HEK293 (cell line): ENCODE measurements around the gene SHISAL1.
A peak's percentile ranks its signal among the peaks of the same experiment; 100 is the strongest.

ENCODE experiments used
- CTCF ChIA-PET: fragments of 350-600 bp; formaldehyde crosslinking; extraction: SDS; loops from one replicate; lab custom pipeline; 2021; ENCODE audit warnings: antibody characterized with exemption; lab: Yijun Ruan, JAX
- POLR2A ChIA-PET: fragments of 300-600 bp; formaldehyde crosslinking; extraction: SDS; loops from one replicate; lab custom pipeline; 2020; ENCODE audit warnings: antibody characterized with exemption, inconsistent platforms; lab: Yijun Ruan, JAX
- H3K27ac ChIP-seq: fragments of 200-500 bp; sonication (Bioruptor generic); 2 replicates; pipeline ENCODE4 v1.5.1; 2014; ENCODE audit warnings: low read depth, low read length, control low read depth, inconsistent platforms; ENCODE audit errors: extremely low read depth
- H3K36me3 ChIP-seq, 2 experiments: fragments of 200-500 bp in 1 of 2; sonication (Bioruptor generic) in 1 of 2; 1 replicate in 1 of 2; 2 replicates in 1 of 2; pipeline ENCODE4 v1.5.1; 2014 to 2017; ENCODE audit warnings: inconsistent platforms in 2 of 2, low read length in 2 of 2; ENCODE audit not compliant: control insufficient read depth in 2 of 2, insufficient read depth in 1 of 2
- H3K4me1 ChIP-seq: fragments of 200-500 bp; sonication (Bioruptor generic); 2 replicates; pipeline ENCODE4 v1.5.1; 2014; ENCODE audit warnings: mild to moderate bottlenecking, low read length, inconsistent platforms; ENCODE audit not compliant: control insufficient read depth, insufficient read depth
- H3K4me3 ChIP-seq: 2 replicates; pipeline ENCODE4 v1.5.1; 2011; ENCODE audit warnings: low read depth, mild to moderate bottlenecking, control low read depth, low read length, moderate library complexity
- H3K9me3 ChIP-seq: fragments of 200-500 bp; sonication (Bioruptor generic); 2 replicates; pipeline ENCODE4 v1.5.1; 2014; ENCODE audit warnings: low read depth, low read length, inconsistent platforms; ENCODE audit not compliant: control insufficient read depth, insufficient read depth
- KLF8 ChIP-seq: fragments of 450-650 bp; formaldehyde crosslinking; IDR thresholded peaks from 2 replicates; pipeline ENCODE4 v1.5.1; 2016; ENCODE audit warnings: missing biosample characterization, missing genetic modification characterization
- SETDB1 ChIP-seq: IDR thresholded peaks from one replicate; pipeline ENCODE4 v1.6.1; 2017; ENCODE audit warnings: mild to moderate bottlenecking, low read length, moderate library complexity, mixed read lengths; ENCODE audit not compliant: insufficient read length
- ZBTB17 ChIP-seq: fragments of 450-650 bp; formaldehyde crosslinking; IDR thresholded peaks from 2 replicates; pipeline ENCODE4 v1.5.1; 2016; ENCODE audit warnings: missing biosample characterization, missing genetic modification characterization
- ZNF114 ChIP-seq: fragments of 450-650 bp; formaldehyde crosslinking; IDR thresholded peaks from 2 replicates; pipeline ENCODE4 v1.5.0; 2017; ENCODE audit warnings: missing biosample characterization, missing genetic modification characterization
- ZNF24 ChIP-seq: fragments of 450-650 bp; formaldehyde crosslinking; IDR thresholded peaks from 2 replicates; pipeline ENCODE4 v1.5.1; 2016; ENCODE audit warnings: missing biosample characterization, missing genetic modification characterization
- ZNF350 ChIP-seq: fragments of 450-650 bp; formaldehyde crosslinking; IDR thresholded peaks from 2 replicates; pipeline ENCODE4 v1.5.0; 2017; ENCODE audit warnings: missing biosample characterization, mild to moderate bottlenecking, missing genetic modification characterization
- ZNF423 ChIP-seq: fragments of 450-650 bp; formaldehyde crosslinking; IDR thresholded peaks from 2 replicates; pipeline ENCODE4 v1.5.1; 2016; ENCODE audit warnings: missing biosample characterization, missing genetic modification characterization
- ZNF426 ChIP-seq: fragments of 450-650 bp; formaldehyde crosslinking; IDR thresholded peaks from 2 replicates; pipeline ENCODE4 v1.5.1; 2017; ENCODE audit warnings: missing biosample characterization, missing genetic modification characterization, mild to moderate bottlenecking, inconsistent platforms, moderate library complexity
- ZNF585B ChIP-seq: fragments of 450-650 bp; formaldehyde crosslinking; IDR thresholded peaks from 2 replicates; pipeline ENCODE4 v1.5.1; 2016; ENCODE audit warnings: missing biosample characterization, missing genetic modification characterization
- ZNF623 ChIP-seq: fragments of 450-650 bp; formaldehyde crosslinking; IDR thresholded peaks from 2 replicates; pipeline ENCODE4 v1.5.1; 2016; ENCODE audit warnings: missing biosample characterization, missing genetic modification characterization
- ZNF768 ChIP-seq: fragments of 450-650 bp; formaldehyde crosslinking; IDR thresholded peaks from 2 replicates; pipeline ENCODE4 v1.5.1; 2018; ENCODE audit warnings: missing biosample characterization, mild to moderate bottlenecking, missing genetic modification characterization
- ZNF792 ChIP-seq: fragments of 450-650 bp; formaldehyde crosslinking; IDR thresholded peaks from 2 replicates; pipeline ENCODE4 v1.5.1; 2016; ENCODE audit warnings: missing biosample characterization, missing genetic modification characterization
- TF ChIP-seq, protein P1 (sequence below): fragments of 450-650 bp; formaldehyde crosslinking; IDR thresholded peaks from 2 replicates; pipeline ENCODE4 v1.5.1; 2016; ENCODE audit warnings: missing biosample characterization, missing genetic modification characterization
- TF ChIP-seq, protein P2 (sequence below): fragments of 450-650 bp; formaldehyde crosslinking; IDR thresholded peaks from 2 replicates; pipeline ENCODE4 v1.5.1; 2016; ENCODE audit warnings: missing biosample characterization, missing genetic modification characterization

SHISAL1 gene

DNA sequence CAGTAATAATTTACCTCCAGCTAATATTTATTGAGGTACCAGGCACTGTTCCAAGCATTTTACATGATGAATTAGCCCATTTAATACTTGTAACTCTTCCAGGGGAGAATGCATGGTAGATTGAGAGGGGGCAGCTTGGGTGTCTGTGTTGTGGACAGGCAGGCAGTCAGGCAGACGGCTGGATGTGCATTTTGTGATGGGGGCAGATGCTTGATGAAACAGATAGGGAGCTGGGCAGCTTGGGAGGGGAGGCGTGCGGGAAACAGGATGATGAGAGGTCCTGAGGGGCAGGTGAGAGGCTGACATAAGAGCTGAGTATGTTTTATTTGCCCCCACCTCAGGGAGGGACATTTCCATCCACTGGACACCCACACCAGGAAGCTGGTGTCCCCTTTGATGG lies 33.1 kb upstream of the SHISAL1 start:
- no peak for TF ChIP-seq ZNF24 (tag by site-specific recombination)
- TF ChIP-seq ZNF585B = no peak
- TF ChIP-seq ZNF623 (tag by site-specific recombination) = no peak
- TF ChIP-seq, protein P1, sequence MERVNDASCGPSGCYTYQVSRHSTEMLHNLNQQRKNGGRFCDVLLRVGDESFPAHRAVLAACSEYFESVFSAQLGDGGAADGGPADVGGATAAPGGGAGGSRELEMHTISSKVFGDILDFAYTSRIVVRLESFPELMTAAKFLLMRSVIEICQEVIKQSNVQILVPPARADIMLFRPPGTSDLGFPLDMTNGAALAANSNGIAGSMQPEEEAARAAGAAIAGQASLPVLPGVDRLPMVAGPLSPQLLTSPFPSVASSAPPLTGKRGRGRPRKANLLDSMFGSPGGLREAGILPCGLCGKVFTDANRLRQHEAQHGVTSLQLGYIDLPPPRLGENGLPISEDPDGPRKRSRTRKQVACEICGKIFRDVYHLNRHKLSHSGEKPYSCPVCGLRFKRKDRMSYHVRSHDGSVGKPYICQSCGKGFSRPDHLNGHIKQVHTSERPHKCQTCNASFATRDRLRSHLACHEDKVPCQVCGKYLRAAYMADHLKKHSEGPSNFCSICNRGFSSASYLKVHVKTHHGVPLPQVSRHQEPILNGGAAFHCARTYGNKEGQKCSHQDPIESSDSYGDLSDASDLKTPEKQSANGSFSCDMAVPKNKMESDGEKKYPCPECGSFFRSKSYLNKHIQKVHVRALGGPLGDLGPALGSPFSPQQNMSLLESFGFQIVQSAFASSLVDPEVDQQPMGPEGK (tag by site-specific recombination) = no peak
- TF ChIP-seq ZNF426 (tag by site-specific recombination) = no peak
- no peak for TF ChIP-seq KLF8 (tag by site-specific recombination)
- TF ChIP-seq, all 188 proteins: peak for 0
- CTCF ChIA-PET = interaction anchor here (0.9 kb wide), 1 partner anchor 11 kb away, joined by 3 read pairs; no protein-coding TSS in a partner anchor
- no peaks in the 10 kb centered on the region; the same call in 1 of the 2 replicates for H3K4me1 ChIP-seq
- POLR2A ChIA-PET = no interaction called here
- H3K4me3 ChIP-seq = no peak overlapping the region
- H3K27ac ChIP-seq = no peak overlapping the region
- H3K36me3 ChIP-seq = no peaks in the 10 kb centered on the region
- H3K9me3 ChIP-seq = no peaks in the 10 kb centered on the region

DNA sequence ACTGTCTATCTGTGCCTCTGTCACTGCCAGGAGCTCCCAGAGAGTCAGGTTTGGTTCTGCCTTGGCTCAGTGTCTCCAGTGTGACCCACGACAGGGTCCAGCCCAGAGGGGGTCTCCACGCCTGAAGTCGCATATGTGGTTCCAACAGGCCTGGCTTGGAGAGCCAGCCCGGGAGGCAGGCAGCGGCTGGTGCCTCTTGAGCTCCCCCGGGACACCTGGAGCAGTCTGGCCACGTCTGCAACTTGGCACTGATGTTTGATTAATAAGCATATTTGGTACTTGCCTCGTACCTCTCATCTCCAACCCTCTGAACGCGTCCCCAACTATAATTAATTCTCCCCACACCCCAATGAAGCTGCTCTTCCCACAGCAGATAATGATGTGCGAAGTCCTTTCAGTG lies 31.7 kb upstream of the SHISAL1 start:
- Histone ChIP-seq H3K27ac (no peak overlapping the region), H3K36me3 (no peaks in the 10 kb centered on the region)
- CTCF ChIA-PET = no interaction called here
- TF ChIP-seq ZBTB17 (tag by site-specific recombination) (no peak), ZNF792 (no peak), ZNF114 (tag by site-specific recombination) (no peak), ZNF350 (no peak), ZNF423 (tag by site-specific recombination) (no peak)
- TF ChIP-seq, protein P2, sequence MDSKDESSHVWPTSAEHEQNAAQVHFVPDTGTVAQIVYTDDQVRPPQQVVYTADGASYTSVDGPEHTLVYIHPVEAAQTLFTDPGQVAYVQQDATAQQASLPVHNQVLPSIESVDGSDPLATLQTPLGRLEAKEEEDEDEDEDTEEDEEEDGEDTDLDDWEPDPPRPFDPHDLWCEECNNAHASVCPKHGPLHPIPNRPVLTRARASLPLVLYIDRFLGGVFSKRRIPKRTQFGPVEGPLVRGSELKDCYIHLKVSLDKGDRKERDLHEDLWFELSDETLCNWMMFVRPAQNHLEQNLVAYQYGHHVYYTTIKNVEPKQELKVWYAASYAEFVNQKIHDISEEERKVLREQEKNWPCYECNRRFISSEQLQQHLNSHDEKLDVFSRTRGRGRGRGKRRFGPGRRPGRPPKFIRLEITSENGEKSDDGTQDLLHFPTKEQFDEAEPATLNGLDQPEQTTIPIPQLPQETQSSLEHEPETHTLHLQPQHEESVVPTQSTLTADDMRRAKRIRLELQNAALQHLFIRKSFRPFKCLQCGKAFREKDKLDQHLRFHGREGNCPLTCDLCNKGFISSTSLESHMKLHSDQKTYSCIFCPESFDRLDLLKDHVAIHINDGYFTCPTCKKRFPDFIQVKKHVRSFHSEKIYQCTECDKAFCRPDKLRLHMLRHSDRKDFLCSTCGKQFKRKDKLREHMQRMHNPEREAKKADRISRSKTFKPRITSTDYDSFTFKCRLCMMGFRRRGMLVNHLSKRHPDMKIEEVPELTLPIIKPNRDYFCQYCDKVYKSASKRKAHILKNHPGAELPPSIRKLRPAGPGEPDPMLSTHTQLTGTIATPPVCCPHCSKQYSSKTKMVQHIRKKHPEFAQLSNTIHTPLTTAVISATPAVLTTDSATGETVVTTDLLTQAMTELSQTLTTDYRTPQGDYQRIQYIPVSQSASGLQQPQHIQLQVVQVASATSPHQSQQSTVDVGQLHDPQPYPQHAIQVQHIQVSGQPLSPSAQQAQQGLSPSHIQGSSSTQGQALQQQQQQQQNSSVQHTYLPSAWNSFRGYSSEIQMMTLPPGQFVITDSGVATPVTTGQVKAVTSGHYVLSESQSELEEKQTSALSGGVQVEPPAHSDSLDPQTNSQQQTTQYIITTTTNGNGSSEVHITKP (tag by site-specific recombination) = no peak
- TF ChIP-seq, all 188 proteins: peak for 0
- Histone ChIP-seq H3K4me3 (no peak overlapping the region), H3K9me3 (no peaks in the 10 kb centered on the region), H3K4me1 (no peaks in the 10 kb centered on the region; the same call in 1 of the 2 replicates)
- POLR2A ChIA-PET = no interaction called here

DNA sequence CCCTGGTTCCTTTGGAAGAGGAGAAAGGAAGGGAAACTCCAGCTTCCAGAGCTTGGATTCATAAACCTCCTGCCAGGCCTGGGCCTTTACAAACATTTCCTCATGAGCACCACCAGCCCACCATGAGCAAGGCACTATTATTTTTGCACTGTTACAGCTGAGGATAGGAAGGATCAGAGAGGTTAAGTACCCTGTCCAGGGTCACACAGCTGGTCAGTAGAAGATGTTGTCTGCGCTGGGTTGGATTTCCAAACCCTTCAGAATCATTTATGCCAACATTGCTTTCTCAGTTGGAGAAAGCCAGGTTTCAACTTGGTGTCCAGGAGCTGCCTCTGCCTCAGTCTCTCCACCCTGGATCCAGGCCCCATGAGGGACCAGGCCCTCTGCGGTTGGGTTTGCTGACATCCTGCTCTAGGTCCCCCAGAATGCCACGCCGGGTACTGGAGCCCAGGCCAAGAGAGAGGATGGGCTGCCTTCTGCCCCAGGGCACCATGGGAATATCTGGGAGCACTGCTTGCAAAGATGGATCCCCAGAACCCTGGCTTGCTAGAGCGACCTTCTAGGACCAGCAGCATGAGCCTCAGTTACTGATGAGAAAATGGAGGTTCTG lies 29.7 kb upstream of the SHISAL1 start:
- POLR2A ChIA-PET = interaction anchor here (0.6 kb wide), 1 partner anchor 293 kb away, joined by 4 read pairs; no protein-coding TSS in a partner anchor
- TF ChIP-seq ZNF768 (tag by site-specific recombination) (peak; percentile 90; the same call in 1 of the 2 replicates), SETDB1 (no peak)
- CTCF ChIA-PET = interaction anchor here (1.0 kb wide), 1 partner anchor 284 kb away, joined by 3 read pairs; no protein-coding TSS in a partner anchor
- H3K9me3 ChIP-seq = no peaks in the 10 kb centered on the region
- no peaks in the 10 kb centered on the region; the same call in 1 of the 2 replicates for H3K4me1 ChIP-seq
- no peak overlapping the region for H3K4me3 ChIP-seq
- no peaks in the 10 kb centered on the region for H3K36me3 ChIP-seq
- H3K27ac ChIP-seq = 0 out of 2 replicates have a peak overlapping the region, but pooled peaks have one; percentile 32
